OCI-LY3 (cell line): ENCODE results near the gene ATP4A.

Source experiments
- EZH2phosphoT487 ChIP-seq: fragments of 200-600 bp; shearing (Covaris generic); IDR thresholded peaks from 2 replicates; pipeline ENCODE4 v1.6.1; 2018; ENCODE audit warnings: antibody characterized with exemption, mixed run types, low read depth
- TF ChIP-seq, protein P1 (sequence below): fragments of 200-600, 300-600 bp; sonication (generic); IDR thresholded peaks from 2 replicates; pipeline ENCODE4 v1.5.1; 2014; ENCODE audit warnings: antibody characterized with exemption, low read length, low read depth

DNA sequence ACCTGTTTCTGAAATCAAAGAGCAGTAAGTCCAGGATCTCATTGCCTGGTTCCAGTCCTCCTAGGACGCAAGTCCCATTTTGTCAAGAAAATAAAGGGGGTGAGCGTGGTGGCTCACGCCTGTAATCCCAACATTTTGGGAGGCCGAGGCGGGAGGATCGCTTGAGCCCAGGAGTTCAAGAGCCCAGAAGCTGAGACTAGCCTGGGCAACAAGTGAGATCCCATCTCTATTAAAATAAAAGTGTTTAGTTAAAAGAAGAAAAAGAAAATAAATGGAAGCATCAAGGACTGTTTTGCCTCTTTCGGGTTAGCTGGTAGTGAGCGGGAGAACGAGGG, 48.7 kb upstream of the ATP4A start:
- TF ChIP-seq, protein P1, sequence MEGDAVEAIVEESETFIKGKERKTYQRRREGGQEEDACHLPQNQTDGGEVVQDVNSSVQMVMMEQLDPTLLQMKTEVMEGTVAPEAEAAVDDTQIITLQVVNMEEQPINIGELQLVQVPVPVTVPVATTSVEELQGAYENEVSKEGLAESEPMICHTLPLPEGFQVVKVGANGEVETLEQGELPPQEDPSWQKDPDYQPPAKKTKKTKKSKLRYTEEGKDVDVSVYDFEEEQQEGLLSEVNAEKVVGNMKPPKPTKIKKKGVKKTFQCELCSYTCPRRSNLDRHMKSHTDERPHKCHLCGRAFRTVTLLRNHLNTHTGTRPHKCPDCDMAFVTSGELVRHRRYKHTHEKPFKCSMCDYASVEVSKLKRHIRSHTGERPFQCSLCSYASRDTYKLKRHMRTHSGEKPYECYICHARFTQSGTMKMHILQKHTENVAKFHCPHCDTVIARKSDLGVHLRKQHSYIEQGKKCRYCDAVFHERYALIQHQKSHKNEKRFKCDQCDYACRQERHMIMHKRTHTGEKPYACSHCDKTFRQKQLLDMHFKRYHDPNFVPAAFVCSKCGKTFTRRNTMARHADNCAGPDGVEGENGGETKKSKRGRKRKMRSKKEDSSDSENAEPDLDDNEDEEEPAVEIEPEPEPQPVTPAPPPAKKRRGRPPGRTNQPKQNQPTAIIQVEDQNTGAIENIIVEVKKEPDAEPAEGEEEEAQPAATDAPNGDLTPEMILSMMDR, result no peak
- TF ChIP-seq EZH2phosphoT487, result no peak
